HG02884 (cell line): ENCODE results near the gene EGFLAM.

Source experiments
- ATAC-seq: cut with Tn5 transposase; IDR thresholded peaks from one replicate; pipeline ENCODE4 v1.9.1; 2021; ENCODE audit warnings: mild to moderate bottlenecking, moderate library complexity; ENCODE audit not compliant: unreplicated experiment

Gene EGFLAM

DNA sequence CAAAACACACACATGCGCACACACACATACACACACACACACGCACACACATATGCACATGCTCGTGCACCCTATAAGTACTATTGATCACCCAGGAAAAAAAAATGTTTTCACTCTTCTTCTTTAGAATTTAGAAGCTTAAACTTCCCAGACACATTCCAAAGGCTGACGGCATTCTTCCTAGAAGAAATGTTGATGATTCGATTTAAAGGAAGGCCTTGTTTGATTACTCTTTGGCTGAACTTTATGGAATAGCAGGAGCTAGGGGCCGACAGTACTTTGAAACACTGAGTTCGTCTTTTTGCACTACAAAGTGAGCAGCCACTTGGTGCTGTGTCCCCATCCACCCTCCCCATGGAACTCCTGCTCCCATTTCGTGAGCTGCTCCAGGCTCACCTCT is 113.2 kb downstream of the EGFLAM start:
- no peak for ATAC-seq

DNA sequence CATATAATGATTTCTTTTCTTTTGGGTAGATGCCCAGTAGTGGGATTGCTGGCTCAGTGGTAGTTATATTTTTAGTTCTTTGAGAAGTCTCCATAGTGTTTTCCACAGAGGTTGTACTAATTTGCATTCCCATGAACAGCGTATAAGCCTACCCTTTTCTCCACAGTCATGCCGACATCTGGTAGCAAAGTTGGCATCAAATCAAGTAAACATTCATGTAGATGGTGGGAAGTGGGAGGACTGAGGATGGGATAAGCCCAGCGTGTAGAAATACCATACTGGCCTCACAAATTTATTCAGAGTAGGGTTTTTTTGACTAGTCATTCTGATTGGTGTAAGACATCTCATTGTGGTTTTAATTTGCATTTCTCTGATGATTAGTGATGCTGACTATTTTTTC is 115.4 kb downstream of the EGFLAM start:
- no peak for ATAC-seq

- ATAC-seq: no peak
These were observed 117.1 kb downstream of the EGFLAM start for GRCh38 chr5:38375423-38375822.

GRCh38 chr5:38376404-38376803 is 118.0 kb downstream of the EGFLAM start:
- no peak for ATAC-seq

DNA sequence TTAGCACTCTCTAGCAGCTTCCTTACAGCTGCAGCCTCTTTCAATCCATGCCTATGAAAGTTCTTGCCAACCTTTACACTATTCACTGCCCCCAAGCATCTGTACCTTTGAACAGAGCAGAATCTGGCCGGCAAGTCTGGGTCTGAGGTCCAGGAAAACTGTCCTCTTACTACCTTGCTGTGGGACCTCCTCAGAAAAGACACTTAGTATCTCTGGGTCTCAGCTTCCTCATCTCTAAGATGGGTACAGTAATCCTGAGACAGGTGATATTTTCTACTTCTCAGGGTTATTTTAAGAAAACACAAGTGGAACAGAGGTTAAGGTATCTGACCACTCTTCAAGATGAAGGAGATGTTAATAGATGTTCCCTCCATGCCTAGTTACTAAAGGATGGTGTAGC is 120.2 kb downstream of the EGFLAM start:
- ATAC-seq: no peak

DNA sequence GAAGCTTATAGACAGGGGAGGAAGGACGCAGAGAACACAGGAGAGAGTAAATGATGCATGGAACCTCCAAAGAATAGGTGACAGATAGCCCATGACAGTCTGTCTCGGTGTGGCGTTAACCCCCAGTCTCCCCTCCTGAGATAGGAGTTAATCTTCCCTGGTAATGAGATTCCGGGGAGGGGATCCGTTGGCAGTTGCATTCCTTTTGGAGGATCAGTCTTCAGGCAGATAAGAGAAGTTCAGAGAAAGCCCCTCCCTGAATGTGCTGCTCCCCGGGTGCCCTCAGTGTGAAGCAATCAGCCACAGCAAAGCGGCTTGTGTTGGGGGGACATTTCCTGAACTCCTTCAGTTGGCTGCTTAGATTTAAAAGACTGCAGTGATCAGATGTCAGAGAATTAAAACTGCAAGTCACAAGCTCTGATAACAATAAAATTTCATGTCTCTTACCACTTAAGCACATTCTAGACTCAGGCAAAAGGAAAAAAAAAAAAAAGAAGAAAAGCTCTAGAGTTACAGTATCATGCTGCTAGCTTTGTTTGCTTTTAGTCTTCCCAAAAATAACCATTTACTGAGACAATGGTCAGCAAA is 121.1 kb downstream of the EGFLAM start:
- no peak for ATAC-seq

DNA sequence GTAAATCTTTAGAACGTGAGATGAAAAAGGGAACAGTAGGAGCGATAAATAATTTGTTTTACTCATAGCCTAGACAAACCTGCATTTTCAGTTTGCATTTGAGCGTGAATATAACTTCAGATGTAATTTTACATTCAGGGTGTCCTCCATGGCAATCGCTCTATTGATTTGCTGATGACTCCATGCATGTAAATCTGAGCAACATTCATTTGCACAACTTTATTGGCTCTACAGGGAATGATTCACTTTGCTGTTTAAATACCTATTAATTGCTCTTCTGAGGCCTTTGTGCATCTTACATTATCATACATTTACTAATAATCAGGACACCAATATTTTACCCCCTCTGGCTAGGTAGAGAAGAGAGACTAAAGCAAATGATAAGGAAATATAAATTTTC is 122.2 kb downstream of the EGFLAM start:
- ATAC-seq: no peak

DNA sequence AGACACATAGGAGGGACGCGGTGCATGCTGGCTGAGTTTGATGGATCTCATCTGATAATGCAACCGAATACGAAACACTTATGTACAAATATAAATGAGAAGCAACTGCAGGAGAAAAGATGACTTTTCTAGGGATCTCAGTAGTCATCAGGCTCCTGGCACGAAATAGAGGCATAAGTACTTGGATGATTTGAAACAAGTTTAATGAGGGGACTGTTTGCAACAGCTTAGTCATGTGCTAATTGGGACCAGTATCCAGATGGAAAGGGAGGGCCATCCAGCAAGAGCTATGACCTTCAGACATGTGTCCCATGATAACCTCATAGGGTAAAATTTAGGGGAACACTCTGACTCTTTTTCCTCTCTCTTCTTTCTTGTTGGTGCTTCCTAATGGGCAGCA is 123.0 kb downstream of the EGFLAM start:
- ATAC-seq: no peak

DNA sequence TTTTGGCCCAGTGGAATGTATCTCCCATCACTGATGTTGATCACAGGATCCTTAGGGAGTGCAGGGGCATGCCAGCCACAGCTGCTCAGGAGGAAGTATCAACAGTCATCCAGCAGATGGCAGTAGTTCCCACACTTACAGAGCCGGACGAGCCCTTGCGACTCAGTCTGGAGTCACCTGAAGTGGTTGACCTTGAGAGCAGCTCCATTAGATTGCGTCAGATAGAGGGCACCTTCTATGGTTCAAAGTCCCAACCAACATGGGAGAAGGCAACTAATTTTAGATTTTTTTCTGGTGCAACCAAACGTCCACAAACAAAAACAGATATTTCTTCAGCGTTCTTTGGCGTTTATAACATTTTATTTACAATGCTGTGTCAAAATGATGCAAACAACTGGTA is 124.5 kb downstream of the EGFLAM start:
- ATAC-seq: peak; percentile 99

DNA sequence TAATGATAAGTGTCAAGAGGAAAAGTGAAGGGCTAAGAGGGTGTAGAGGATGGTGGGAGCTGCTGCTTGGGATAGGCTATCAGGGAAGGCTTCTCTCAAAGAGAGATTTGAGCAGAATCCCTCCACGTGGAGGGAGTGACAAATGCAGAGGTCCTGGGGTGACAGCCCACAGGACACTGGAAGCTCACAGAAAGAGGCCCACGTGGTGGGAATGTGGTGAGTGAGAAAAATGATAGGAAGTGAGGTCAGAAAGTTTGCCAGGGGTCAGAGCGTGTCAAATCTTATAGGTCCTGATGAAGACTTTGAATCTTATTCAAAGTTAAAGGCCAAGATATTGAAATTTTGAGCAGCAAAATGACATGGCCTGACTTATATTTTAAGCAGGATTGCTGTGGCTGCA is 125.3 kb downstream of the EGFLAM start:
- no peak for ATAC-seq

- no peak for ATAC-seq
These were observed 126.0 kb downstream of the EGFLAM start for GRCh38 chr5:38384396-38384795.

DNA sequence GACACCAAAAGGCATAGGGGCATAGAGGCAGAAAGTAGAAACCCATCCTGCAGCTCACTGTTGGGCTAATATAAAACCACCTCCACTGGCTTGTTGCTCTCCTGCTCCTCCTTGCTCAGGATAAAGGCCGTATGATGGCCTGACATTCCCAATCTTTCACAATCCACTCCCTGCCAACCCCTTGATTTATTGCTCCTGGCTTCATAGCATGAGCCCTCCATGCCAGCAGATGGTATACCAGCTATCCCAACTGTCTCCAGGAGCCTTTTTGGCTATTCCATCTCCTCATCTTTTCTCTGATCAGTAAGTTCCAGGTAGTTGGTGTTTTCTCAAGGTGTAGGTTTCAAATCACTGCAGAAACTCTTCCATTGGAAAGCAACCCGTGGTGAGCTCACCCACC is 128.8 kb downstream of the EGFLAM start:
- ATAC-seq: no peak

DNA sequence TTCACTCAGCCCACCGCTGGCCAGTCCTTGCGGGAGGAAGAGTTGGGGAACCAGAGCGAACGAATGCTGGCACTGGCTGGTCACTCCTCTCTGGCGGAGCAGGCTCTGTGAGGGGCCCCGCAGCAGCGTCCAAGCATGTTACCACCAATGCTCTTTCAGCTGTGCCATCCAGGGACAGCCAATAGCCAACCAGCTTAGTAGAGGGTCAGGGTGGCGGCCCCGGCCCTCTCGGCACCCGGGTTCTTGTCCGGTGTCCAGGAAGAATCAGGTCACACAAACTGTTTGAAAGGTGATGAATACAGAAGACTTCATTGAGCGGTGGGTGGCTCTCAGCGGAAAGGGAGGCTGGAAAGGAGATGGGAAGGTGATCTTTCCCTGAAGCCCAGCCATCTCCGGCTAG is 135.3 kb downstream of the EGFLAM start:
- no peak for ATAC-seq

GRCh38 chr5:38396766-38397165 is 138.4 kb downstream of the EGFLAM start:
- ATAC-seq: no peak

GRCh38 chr5:38400365-38400764 is 142.0 kb downstream of the EGFLAM start:
- ATAC-seq: no peak

DNA sequence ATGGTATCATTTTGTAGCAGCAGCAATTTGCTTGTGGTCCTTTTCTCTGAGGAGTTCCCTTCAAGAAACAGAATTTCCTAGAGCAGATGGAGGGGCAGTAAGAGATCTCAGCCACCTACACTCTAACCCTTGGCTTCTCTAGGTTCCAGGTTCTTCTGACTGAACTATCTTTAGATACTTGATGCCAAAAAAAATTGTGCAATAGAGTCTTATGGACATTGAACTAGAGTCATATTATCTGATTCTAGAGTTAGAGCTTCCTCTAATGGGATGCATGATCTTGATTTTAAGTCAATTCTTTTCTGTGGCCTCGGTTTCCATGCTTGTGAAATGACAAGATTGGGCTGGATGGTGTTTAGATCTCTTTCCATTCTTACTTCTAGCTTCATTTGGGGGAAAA is 142.8 kb downstream of the EGFLAM start:
- ATAC-seq: no peak

DNA sequence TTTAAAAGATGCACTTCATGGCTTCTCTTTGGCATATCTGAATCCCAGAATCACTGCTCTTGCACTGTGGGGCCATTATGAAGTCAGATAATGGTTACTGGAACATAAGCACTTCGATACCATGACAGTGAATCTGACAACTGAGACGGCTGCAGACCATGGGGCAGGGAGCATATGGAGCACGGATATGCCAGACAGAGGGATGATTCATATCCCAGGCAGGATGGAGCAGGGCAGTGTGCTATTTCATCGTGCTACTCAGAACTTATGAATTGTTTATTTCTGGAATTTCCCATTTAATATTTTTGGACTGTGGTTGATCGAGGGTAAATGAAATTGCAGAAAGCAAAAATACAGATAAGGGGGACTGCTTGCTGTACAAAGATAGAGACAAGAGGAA is 145.0 kb downstream of the EGFLAM start:
- ATAC-seq: no peak

DNA sequence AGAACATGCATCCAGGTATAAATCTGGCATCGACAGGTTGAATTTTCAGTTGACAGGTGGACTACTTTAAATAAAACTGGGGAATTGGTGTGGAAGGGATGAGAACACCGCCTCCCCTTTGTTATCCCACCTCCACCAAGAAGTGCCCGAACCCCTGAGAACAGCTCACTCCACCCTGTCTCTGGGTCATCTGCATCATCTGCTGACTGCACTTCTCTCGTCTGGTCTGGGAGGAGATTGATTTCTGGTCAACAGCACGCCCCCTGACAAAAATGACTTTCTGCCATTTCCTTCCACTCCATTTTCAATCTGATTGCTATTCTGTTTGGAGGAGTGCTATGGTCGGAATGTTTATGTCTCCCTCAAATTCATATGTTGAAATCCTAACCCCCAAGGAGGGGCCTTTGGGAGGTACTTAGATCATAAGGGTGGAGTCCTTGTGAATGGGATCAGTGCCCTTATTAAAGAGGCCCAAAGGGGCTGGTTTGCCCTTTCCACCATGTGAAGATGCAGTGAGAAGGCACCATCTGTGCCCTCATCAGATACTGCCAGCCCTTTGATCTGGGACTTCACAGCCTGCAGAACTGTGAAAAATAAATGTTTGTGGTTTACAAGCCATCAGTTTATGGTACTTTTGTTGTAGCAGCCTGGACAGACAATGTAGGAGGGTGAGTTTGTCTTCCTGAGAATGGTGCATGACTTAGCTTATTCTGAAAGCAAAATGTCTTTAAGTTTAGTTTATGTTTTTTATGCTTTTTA is 145.7 kb downstream of the EGFLAM start:
- no peak for ATAC-seq

DNA sequence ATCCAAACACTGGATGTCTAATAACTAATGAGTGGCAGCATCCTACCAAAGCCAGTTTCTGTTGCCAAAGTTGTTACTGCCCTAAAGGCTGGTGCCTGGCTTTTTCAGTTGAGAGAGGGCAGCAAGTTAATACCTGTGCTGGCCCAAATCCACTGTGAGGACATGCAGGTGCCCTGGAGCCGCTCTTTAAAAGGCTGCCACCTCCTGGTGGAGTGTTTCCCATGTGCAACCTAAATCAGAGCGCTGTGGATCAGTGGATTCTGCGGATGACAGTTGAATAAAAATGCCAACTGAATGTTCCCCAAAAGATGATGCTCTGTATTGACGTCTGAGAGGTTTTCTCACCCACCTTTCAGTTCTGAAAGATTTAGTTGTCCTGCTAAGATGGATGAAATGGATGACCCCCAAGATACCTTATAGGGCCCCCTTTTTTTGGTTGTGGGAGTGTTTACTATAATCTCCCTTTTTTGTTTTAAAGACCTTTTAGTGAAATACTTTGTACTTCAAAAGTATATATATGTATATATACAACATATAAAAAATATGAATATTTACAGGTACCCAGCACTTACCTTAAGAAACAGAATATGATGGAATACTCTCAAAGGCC is 146.4 kb downstream of the EGFLAM start:
- no peak for ATAC-seq

- no peak for ATAC-seq
These were observed 150.3 kb downstream of the EGFLAM start for GRCh38 chr5:38408446-38409198.

DNA sequence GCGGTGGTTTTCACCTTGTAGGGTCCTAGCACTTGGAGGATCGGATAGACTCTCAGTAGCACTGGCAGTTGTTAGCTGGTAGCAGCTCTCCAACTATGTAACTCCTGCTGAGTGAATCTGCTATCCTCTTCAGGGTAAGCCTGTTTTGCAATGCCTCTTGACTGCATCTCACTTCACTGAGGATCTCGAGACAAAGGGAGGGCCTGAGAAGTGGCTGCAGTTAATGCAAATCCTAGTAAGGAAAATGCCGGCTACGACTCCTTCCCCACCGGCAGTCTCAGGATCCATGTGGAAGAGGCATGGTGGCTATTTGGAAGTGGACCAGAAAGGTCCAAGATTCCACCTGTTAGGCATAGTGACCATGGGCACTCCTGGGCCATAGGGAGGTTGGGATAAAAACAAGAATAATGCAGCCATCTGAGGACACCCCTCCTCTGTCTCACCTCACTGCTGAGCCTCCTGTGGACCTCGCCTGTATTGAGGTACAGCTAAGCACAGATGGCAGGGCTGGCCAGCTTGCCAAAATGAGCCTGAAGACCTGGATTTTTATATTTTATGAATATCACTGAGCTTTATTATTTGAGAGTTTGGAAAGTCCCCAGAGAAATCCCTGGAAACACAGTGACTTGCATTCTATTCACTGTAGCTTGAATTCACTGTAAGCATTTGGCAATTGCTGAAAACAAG is 152.1 kb downstream of the EGFLAM start:
- ATAC-seq: no peak
